ENCODE results near the gene CD8A. TPM values are rescaled to one million over a fixed set of nuclear protein-coding genes. Genes with fewer than 3 reads are reported as not detected.

CD8A gene
- polyA plus RNA-seq, 1 of the 3 experiments (the other 2 are of a cell fraction), result 0.05 TPM

- Histone ChIP-seq H3K79me2 (ENCODE audit: insufficient read depth) (no peaks in the 10 kb centered on the region), H4K20me1 (ENCODE audit: insufficient read depth) (no peaks in the 10 kb centered on the region), H3F3A (replicated peaks; ENCODE audit: insufficient read depth) (no peaks in the 10 kb centered on the region), H3K9me3 (no peaks in the 10 kb centered on the region), H3K9me2 (no peaks in the 10 kb centered on the region), H3K27me3 (ENCODE audit: insufficient read depth) (peaks cover 11% of the 10 kb centered on the region; the same call in 1 of the 2 replicates), H3K36me3 (replicated peaks in 1 of 2; ENCODE audit: control insufficient read depth in 1 of 2, insufficient read depth in 2 of 2, low read length in 1 of 2) (no peaks in the 10 kb centered on the region), H2AFZ (ENCODE audit: low read depth) (no peak overlapping the region), H3K4me2 (no peak overlapping the region), H3K9ac (no peak overlapping the region), H3K27ac (ENCODE audit: low read depth in 2 of 2, low read length in 1 of 2) (no peak overlapping the region), H3K4me1 (ENCODE audit: control insufficient read depth in 1 of 2, insufficient read depth in 2 of 2, low read depth in 1 of 2, low read length in 1 of 2) (no peaks in the 10 kb centered on the region), H3K4me3 (ENCODE audit: low read depth in 2 of 2, low read length in 1 of 2) (no peak overlapping the region)
- ChIA-PET POLR2A (no interaction called here), CTCF (interaction anchor here (0.9 to 2.1 kb wide), 2 partner anchors 22 to 24 kb away, joined by 3 to 5 read pairs; no protein-coding TSS in a partner anchor)
- no peak for DNase-seq
- 59% methylated on average over 7 of the region's 8 CpGs for WGBS (ENCODE audit: low lambda C conversion rate)
- no peak for TF ChIP-seq ELF1 (IDR thresholded peaks at IDR 0.05)
- no peak for TF ChIP-seq MXI1 (IDR thresholded peaks at IDR 0.05; ENCODE audit: low read depth, low read length)
- no peak for TF ChIP-seq EP300 (IDR thresholded peaks at IDR 0.05; ENCODE audit: borderline replicate concordance in 1 of 2, low read depth in 1 of 2, low read length in 1 of 2)
- no peak for TF ChIP-seq POLR2AphosphoS5 (IDR thresholded peaks at IDR 0.05; ENCODE audit: low read depth, low read length)
- no peak for TF ChIP-seq GATA2 (CRISPR knock-in tag; IDR thresholded peaks at IDR 0.05)
- no peak for TF ChIP-seq FOXJ3 (CRISPR knock-in tag; IDR thresholded peaks at IDR 0.05)
- TF ChIP-seq RAD21 (IDR thresholded peaks at IDR 0.05; ENCODE audit: low read length), result no peak
- no peak for TF ChIP-seq RXRA (IDR thresholded peaks at IDR 0.05; ENCODE audit: borderline replicate concordance, low read depth)
- no peak for TF ChIP-seq TCF12 (IDR thresholded peaks at IDR 0.05)
- no peak for TF ChIP-seq TEAD4 (IDR thresholded peaks at IDR 0.05; ENCODE audit: borderline replicate concordance, insufficient read depth)
- TF ChIP-seq CHD2 (IDR thresholded peaks at IDR 0.05; ENCODE audit: low read length, partially characterized antibody), result no peak
- TF ChIP-seq RFX5 (IDR thresholded peaks at IDR 0.05; ENCODE audit: low read length), result no peak
- TF ChIP-seq GABPA (IDR thresholded peaks at IDR 0.05; ENCODE audit: low read depth), result no peak
- no peak for TF ChIP-seq CTCF (IDR thresholded peaks at IDR 0.05)
- TF ChIP-seq SMC3 (IDR thresholded peaks at IDR 0.05; ENCODE audit: low read depth, low read length), result no peak
- TF ChIP-seq RCOR1 (IDR thresholded peaks at IDR 0.05; ENCODE audit: low read length), result no peak
Measured at GRCh38 chr2:86783615-86784339, 6.9 kb downstream of the CD8A start.

GRCh38 chr2:86782748-86783147, 8.0 kb downstream of the CD8A start:
- no peaks in the 10 kb centered on the region for H3K9me2 ChIP-seq
- no peaks in the 10 kb centered on the region for H3K79me2 ChIP-seq (ENCODE audit: insufficient read depth)
- H3F3A ChIP-seq (replicated peaks; ENCODE audit: insufficient read depth), result no peaks in the 10 kb centered on the region
- no peak overlapping the region for H3K4me2 ChIP-seq
- no peaks in the 10 kb centered on the region for H3K4me1 ChIP-seq (ENCODE audit: control insufficient read depth in 1 of 2, insufficient read depth in 2 of 2, low read depth in 1 of 2, low read length in 1 of 2)
- ChIA-PET CTCF (no interaction called here), POLR2A (no interaction called here)
- H3K9me3 ChIP-seq, result no peaks in the 10 kb centered on the region
- no peaks in the 10 kb centered on the region for H3K36me3 ChIP-seq (replicated peaks in 1 of 2; ENCODE audit: control insufficient read depth in 1 of 2, insufficient read depth in 2 of 2, low read length in 1 of 2)
- H3K4me3 ChIP-seq (ENCODE audit: low read depth in 2 of 2, low read length in 1 of 2), result no peak overlapping the region
- H2AFZ ChIP-seq (ENCODE audit: low read depth), result no peak overlapping the region
- H4K20me1 ChIP-seq (ENCODE audit: insufficient read depth), result no peaks in the 10 kb centered on the region
- H3K9ac ChIP-seq, result no peak overlapping the region
- WGBS (ENCODE audit: low lambda C conversion rate), result 80% methylated on average over 7 of the region's 7 CpGs
- TF ChIP-seq YY1 (IDR thresholded peaks at IDR 0.05; ENCODE audit: low read depth), result no peak
- no peak for TF ChIP-seq MAX (IDR thresholded peaks at IDR 0.05; ENCODE audit: low read depth)
- no peak for TF ChIP-seq SIN3A (IDR thresholded peaks at IDR 0.05; ENCODE audit: borderline replicate concordance, low read depth, low read length)
- no peak for TF ChIP-seq POLR2AphosphoS5 (IDR thresholded peaks at IDR 0.05; ENCODE audit: low read depth, low read length)
- no peak for TF ChIP-seq SMC3 (IDR thresholded peaks at IDR 0.05; ENCODE audit: low read depth, low read length)
- TF ChIP-seq GATA2 (CRISPR knock-in tag; IDR thresholded peaks at IDR 0.05), result no peak
- no peak for TF ChIP-seq MXI1 (IDR thresholded peaks at IDR 0.05; ENCODE audit: low read depth, low read length)
- no peak for TF ChIP-seq PBX3 (IDR thresholded peaks at IDR 0.05)
- TF ChIP-seq EZH2phosphoT487 (IDR thresholded peaks at IDR 0.05; ENCODE audit: borderline replicate concordance, low read depth), result no peak
- no peak for TF ChIP-seq NFIC (IDR thresholded peaks at IDR 0.05; ENCODE audit: borderline replicate concordance)
- no peak overlapping the region for H3K27ac ChIP-seq (ENCODE audit: low read depth in 2 of 2, low read length in 1 of 2)
- no peak for DNase-seq
- 0 out of 2 replicates have a peak, but pooled peaks cover under 1% of the 10 kb centered on the region for H3K27me3 ChIP-seq (ENCODE audit: insufficient read depth)
